Right lobe of liver (tissue), 6 donors: Measurements from ENCODE around the gene PRKN. TPM values are rescaled to one million over a fixed set of nuclear protein-coding genes. Genes with fewer than 3 reads are reported as not detected.

Experiments used
- ATAC-seq, 4 donors: fragments of 200-7000 bp; cut with Tn5 transposase; one replicate each; pipeline ENCODE4 v1.9.1; 2020; ENCODE audit warnings: mild to moderate bottlenecking in 4 of 4, moderate library complexity in 4 of 4
- DNase-seq, 3 donors: peaks; one replicate each; pipeline ENCODE4 v3.0.0-alpha.2; 2020
- H3K27ac ChIP-seq, 3 donors: fragments of 200-600 bp; one replicate each; pipeline ENCODE4 v1.8.0; 2022
- H3K27me3 ChIP-seq, 2 donors: fragments of 200-600 bp; one replicate each; pipeline ENCODE4 v1.8.0; 2022
- H3K36me3 ChIP-seq, 4 donors: fragments of 200-600 bp; sonication (generic) in 1 of 4; one replicate each; pipeline versions ENCODE4 v1.5.1 to v1.8.0; 2017 to 2022; ENCODE audit warnings: control low read depth in 1 of 4
- H3K4me1 ChIP-seq, 4 donors: fragments of 200-600 bp; sonication (generic) in 1 of 4; one replicate each; pipeline versions ENCODE4 v1.5.1 to v1.8.0; 2017 to 2022; ENCODE audit warnings: control low read depth in 1 of 4
- H3K4me3 ChIP-seq, 3 donors: fragments of 200-600 bp; one replicate each; pipeline ENCODE4 v1.8.0; 2022
- H3K9me3 ChIP-seq, 4 donors: fragments of 200-600 bp; sonication (generic) in 1 of 4; one replicate each; pipeline versions ENCODE4 v1.5.1 to v1.8.0; 2017 to 2022; ENCODE audit warnings: control low read depth in 1 of 4
- POLR2A ChIP-seq: fragments of 450-650 bp; IDR thresholded peaks from one replicate; pipeline ENCODE4 v1.6.1; 2017; ENCODE audit warnings: antibody characterized with exemption, mild to moderate bottlenecking
- WGBS: methylation state at CpG from one replicate; pipeline ENCODE4 v1.1.6; 2018; ENCODE audit warnings: low coverage, low lambda C conversion rate; ENCODE audit not compliant: insufficient coverage; ENCODE audit errors: missing lambda C conversion rate; 5-methylcytosine and 5-hydroxymethylcytosine counted together
- intact Hi-C, 2 donors: fragments of 100-400 bp; cut with DNase I; formaldehyde crosslinking; loops; one replicate each; pipeline versions ENCODE4 v1.11.2 to v1.14.1; 2022
- total RNA-seq, 6 experiments: library from RNA; depleted of rRNA in 2 of 6; stranded (reverse); fragments of >200 nt in 2 of 6; fragmentation: NEBNext Ultra II Directional in 3 of 6; extraction: Animal tissue kit (Norgen Biotek cat#: 25700) in 3 of 6; gene quantifications; one replicate each; pipeline versions ENCODE4 v1.1.0 to v1.2.4, GENCODE V29; 2016 to 2023
- TF ChIP-seq, protein P1 (sequence below), 4 donors: fragments of 200-600 bp in 3 of 4; fragments of 450-650 bp in 1 of 4; IDR thresholded peaks; one replicate each; pipeline versions ENCODE4 v1.5.1 to v1.8.0; 2016 to 2022; ENCODE audit warnings: antibody characterized with exemption in 4 of 4, mild to moderate bottlenecking in 2 of 4
- donor health status: DM: no; HTN: yes; CAD: no.
- donor health status: DM: no; HTN: no; CAD: no.
- donor health status: DM: no; HTN: no; CAD: no.
- donor health status: DM: no; HTN: yes; CAD: no.
- donor health status: DM: no; HTN: yes; CAD: no.

PRKN gene
- total RNA-seq, 6 experiments from 2014 or later = 1.1 to 3.7 (median 2.2) TPM

DNA sequence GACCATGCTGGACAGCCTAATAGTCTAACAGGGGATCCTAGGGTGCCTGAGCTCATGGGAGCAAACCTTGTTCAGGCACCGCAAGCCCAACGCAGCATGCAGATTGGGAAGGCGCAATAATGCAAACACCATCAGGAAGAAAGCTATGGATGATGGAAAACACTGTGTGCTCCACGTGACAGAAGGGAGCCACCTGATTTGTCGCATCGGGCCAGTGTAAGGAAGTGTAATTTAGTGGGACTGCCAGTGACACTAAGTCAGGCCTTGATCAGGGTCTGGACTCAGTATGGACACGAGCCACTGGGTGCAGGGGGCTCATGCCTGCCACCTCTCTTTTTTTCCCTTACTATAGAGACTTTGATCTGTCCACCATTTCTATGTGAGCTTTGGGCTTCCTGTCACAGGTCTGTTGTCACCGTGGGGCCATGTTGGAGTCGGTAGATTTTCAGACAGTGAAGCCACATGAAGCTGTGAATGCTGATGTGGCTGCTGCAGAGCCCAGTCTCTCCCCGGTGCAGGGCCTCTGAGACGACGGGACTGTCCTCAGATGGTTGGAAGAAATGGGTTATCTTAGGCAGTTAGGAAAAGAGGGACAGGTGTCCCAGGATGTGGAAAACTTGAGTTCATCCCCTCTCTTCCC lies 1379.5 kb downstream of the PRKN start:
- no peak for ATAC-seq
- TF ChIP-seq POLR2A = no peak
- Histone ChIP-seq H3K4me1 (no peaks in the 10 kb centered on the region), H3K4me3 (no peak overlapping the region), H3K36me3 (no peaks in the 10 kb centered on the region), H3K27me3 (no peaks in the 10 kb centered on the region), H3K9me3 (no peaks in the 10 kb centered on the region), H3K27ac (no peak overlapping the region)
- WGBS = 88% methylated on average over 8 of the region's 12 CpGs
- DNase-seq = no peak
- intact Hi-C loops = no loop called here

DNA sequence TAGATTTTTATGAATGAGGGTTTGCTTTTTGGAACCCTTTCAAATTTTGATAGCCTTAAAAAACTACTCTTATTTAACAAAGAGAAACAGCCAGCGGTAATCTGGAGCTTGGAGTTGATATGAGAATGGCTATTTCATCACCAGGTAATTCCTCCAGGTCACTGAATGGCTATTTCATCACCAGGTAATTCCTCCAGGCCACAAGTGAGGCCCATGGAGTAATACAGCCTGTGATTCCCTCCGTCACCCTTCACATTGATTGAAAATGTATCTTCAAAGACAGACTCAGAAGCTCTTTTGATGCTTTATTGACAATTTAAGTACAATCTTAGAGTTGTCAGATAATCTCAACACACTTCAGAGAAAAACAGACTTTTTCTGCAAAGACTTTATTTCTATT lies 1380.4 kb downstream of the PRKN start:
- Histone ChIP-seq H3K27ac (no peak overlapping the region), H3K4me1 (no peaks in the 10 kb centered on the region), H3K36me3 (no peaks in the 10 kb centered on the region), H3K27me3 (no peaks in the 10 kb centered on the region), H3K9me3 (no peaks in the 10 kb centered on the region), H3K4me3 (no peak overlapping the region)
- intact Hi-C loops = no loop called here
- DNase-seq (no peak), ATAC-seq (no peak)
- WGBS = 83% methylated on average over 2 of the region's 2 CpGs
- TF ChIP-seq POLR2A = no peak
- TF ChIP-seq, protein P1, sequence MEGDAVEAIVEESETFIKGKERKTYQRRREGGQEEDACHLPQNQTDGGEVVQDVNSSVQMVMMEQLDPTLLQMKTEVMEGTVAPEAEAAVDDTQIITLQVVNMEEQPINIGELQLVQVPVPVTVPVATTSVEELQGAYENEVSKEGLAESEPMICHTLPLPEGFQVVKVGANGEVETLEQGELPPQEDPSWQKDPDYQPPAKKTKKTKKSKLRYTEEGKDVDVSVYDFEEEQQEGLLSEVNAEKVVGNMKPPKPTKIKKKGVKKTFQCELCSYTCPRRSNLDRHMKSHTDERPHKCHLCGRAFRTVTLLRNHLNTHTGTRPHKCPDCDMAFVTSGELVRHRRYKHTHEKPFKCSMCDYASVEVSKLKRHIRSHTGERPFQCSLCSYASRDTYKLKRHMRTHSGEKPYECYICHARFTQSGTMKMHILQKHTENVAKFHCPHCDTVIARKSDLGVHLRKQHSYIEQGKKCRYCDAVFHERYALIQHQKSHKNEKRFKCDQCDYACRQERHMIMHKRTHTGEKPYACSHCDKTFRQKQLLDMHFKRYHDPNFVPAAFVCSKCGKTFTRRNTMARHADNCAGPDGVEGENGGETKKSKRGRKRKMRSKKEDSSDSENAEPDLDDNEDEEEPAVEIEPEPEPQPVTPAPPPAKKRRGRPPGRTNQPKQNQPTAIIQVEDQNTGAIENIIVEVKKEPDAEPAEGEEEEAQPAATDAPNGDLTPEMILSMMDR (IDR thresholded peaks at IDR 0.05) = no peak

DNA sequence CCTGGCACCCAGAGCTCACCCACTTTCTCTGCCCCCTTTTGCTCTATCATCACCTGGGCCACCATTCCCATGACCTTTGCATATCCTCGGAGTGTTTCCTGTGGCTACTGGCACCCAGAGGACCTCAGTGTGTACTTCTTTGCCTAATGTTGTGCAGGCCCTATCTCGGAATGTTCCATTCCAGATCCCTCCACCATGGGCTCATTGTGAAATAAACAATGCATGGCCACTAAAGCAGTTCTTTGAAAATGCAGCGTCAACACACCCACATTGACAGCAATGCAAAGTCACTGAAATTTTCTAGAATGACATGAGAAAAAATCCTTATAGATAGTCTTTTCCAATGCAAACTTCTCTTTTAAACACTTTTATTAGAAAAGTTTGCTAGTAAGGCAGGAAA lies 1380.8 kb downstream of the PRKN start:
- H3K27ac ChIP-seq = no peak overlapping the region
- DNase-seq = no peak
- H3K36me3 ChIP-seq = no peaks in the 10 kb centered on the region
- TF ChIP-seq, protein P1 (IDR thresholded peaks at IDR 0.05) = no peak
- TF ChIP-seq POLR2A = no peak
- no peaks in the 10 kb centered on the region for H3K4me1 ChIP-seq
- H3K4me3 ChIP-seq = no peak overlapping the region
- ATAC-seq = no peak
- no peaks in the 10 kb centered on the region for H3K9me3 ChIP-seq
- intact Hi-C loops = no loop called here
- H3K27me3 ChIP-seq = no peaks in the 10 kb centered on the region
- WGBS = 51% methylated on average over 2 of the region's 3 CpGs

DNA sequence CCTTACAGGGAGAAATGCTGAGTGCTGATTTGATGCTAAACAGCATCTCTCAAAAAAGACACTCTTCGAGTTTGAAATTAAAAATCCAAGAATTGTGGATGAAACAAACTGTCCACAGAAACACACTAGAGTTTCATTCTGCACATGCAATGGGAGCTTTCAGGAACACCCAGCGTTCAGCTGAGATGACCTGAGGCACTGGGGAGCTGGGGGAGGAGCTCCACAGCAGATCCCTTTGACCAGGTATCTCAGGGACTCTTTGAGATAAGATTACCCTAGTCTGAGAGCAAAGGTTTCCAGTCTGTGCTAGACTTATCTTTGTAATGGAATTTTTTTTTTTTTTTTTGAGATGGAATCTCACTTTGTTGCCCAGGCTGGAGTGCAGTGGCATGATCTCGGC lies 1382.9 kb downstream of the PRKN start:
- WGBS = 36% methylated on average over 2 of the region's 3 CpGs
- Histone ChIP-seq H3K36me3 (no peaks in the 10 kb centered on the region), H3K4me1 (no peaks in the 10 kb centered on the region), H3K9me3 (no peaks in the 10 kb centered on the region), H3K27ac (no peak overlapping the region), H3K27me3 (no peaks in the 10 kb centered on the region), H3K4me3 (no peak overlapping the region)
- no peak for TF ChIP-seq POLR2A
- TF ChIP-seq, protein P1 (IDR thresholded peaks at IDR 0.05) = no peak
- no peak for ATAC-seq
- intact Hi-C loops = no loop called here
- DNase-seq = no peak

DNA sequence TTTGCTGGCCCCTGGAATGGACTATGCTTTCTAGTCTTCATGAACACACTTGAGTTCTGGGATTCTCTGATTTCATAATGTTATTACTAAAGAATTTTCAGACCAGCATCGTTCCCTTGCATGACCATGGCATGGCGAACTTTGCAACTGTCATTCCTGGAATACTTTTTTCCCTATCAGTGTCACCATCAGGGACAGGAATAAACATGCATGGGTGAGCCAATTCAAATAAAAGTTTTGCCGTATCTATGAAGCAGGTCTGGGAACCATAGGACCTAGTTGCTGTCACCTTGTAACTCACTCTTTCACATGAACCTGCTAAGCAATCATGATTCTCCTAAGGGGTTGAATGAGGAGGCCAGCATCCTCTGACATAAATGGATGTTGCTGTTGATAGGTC lies 1385.5 kb downstream of the PRKN start:
- DNase-seq (no peak), ATAC-seq (peak; percentile 55 to 77 (median 58))
- no peak for TF ChIP-seq POLR2A
- TF ChIP-seq, protein P1 (IDR thresholded peaks at IDR 0.05) = no peak
- Histone ChIP-seq H3K27ac (no peak overlapping the region), H3K4me3 (no peak overlapping the region), H3K36me3 (no peaks in the 10 kb centered on the region), H3K27me3 (no peaks in the 10 kb centered on the region), H3K4me1 (no peaks in the 10 kb centered on the region), H3K9me3 (no peaks in the 10 kb centered on the region)
- 24% methylated on average over 3 of the region's 3 CpGs for WGBS
- intact Hi-C loops = no loop called here
